ENCODE measurements around the gene UBE2J1. TPM values are rescaled to one million over a fixed set of nuclear protein-coding genes. Genes with fewer than 3 reads are reported as not detected.

UBE2J1 gene
- total RNA-seq, 1 donor from 2014 or later, result 32.0 TPM

DNA sequence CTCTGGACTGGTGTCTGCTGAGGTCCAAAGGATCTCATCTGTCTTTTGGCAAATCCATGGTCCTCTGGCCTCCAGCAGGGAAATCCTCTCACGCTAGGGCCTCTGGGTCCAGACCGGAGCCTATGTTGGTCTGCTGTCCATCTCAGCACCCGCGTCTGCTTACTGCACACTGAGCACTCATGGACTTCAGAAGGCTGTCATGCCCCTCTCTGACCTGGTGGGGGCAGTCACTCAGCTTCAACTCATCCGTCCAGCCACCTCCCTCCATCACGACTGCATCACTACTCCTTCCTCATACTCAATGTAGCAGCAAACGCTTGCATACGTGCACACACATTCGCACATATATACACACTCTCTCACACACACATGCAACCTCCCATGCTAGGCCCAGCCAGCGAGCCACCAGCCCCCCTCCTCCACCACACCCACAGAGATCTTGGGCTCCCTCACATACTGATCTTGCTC is 70.7 kb downstream of the UBE2J1 start:
- Mint-ChIP-seq H3K4me3 (no peak overlapping the region), H3K4me1 (ENCODE audit: unreplicated experiment) (no peaks in the 10 kb centered on the region), H3K27ac (no peak overlapping the region), H3K27me3 (no peaks in the 10 kb centered on the region), H3K36me3 (no peaks in the 10 kb centered on the region), H3K9me3 (no peaks in the 10 kb centered on the region)
- no peak for DNase-seq (ENCODE audit: extremely low spot score, unreplicated experiment)
- TF ChIP-seq, protein P1, sequence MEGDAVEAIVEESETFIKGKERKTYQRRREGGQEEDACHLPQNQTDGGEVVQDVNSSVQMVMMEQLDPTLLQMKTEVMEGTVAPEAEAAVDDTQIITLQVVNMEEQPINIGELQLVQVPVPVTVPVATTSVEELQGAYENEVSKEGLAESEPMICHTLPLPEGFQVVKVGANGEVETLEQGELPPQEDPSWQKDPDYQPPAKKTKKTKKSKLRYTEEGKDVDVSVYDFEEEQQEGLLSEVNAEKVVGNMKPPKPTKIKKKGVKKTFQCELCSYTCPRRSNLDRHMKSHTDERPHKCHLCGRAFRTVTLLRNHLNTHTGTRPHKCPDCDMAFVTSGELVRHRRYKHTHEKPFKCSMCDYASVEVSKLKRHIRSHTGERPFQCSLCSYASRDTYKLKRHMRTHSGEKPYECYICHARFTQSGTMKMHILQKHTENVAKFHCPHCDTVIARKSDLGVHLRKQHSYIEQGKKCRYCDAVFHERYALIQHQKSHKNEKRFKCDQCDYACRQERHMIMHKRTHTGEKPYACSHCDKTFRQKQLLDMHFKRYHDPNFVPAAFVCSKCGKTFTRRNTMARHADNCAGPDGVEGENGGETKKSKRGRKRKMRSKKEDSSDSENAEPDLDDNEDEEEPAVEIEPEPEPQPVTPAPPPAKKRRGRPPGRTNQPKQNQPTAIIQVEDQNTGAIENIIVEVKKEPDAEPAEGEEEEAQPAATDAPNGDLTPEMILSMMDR (conservative IDR thresholded peaks at IDR 0.05), result peak; percentile 67

DNA sequence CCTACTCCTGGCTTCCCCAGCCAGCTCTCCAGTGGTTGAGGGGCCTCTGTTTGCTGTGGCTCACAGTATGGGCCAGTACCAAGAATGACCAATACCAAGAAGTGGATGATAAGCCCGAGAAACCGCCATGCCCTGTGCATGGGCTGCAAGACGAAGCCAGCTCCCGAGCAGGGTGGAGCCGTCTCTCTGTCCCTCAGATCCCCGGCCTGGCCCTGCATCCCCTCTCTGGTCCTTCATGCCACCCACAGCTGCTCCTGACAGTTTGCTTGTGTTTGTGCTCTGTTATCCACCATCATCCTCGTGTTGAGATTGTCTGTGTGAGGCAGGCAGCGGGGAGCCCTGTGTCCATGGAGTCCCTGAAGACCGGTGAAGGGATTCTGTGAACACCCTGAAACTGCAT is 73.6 kb downstream of the UBE2J1 start:
- Mint-ChIP-seq H3K4me3 (no peak overlapping the region), H3K9me3 (no peaks in the 10 kb centered on the region), H3K4me1 (ENCODE audit: unreplicated experiment) (no peaks in the 10 kb centered on the region), H3K36me3 (no peaks in the 10 kb centered on the region), H3K27me3 (no peaks in the 10 kb centered on the region), H3K27ac (no peak overlapping the region)
- no peak for DNase-seq (ENCODE audit: extremely low spot score, unreplicated experiment)
- TF ChIP-seq, protein P1 (conservative IDR thresholded peaks at IDR 0.05), result no peak

Other genes with a start within 250 kb of the UBE2J1 start
- 3.9 and 10.5 TPM in 2 replicates for gene SRSF12, start 234.7 kb downstream of the UBE2J1 start, total RNA-seq (ENCODE audit: low replicate concordance)
- gene PM20D2, start 206.7 kb downstream of the UBE2J1 start, total RNA-seq (ENCODE audit: low replicate concordance), result 10.3 and 15.3 TPM in 2 replicates
- 0.12 TPM in 1 of 2 replicates, not detected in the other for gene GABRR1, start 135.4 kb downstream of the UBE2J1 start, total RNA-seq (ENCODE audit: low replicate concordance)
- gene GABRR2, start 37.4 kb downstream of the UBE2J1 start, total RNA-seq (ENCODE audit: low replicate concordance), result 0.92 TPM in 1 of 2 replicates, not detected in the other
- gene RRAGD, start 59.6 kb upstream of the UBE2J1 start, total RNA-seq (ENCODE audit: low replicate concordance), result 18.0 and 19.7 TPM in 2 replicates
- 33.0 and 34.0 TPM in 2 replicates for gene ANKRD6, start 80.4 kb upstream of the UBE2J1 start, total RNA-seq (ENCODE audit: low replicate concordance)

Measured in type B pancreatic cell (in vitro differentiated cells).